Sigmoid colon (tissue), 7 donors: ENCODE measurements around the gene RCL1. TPM values are rescaled to one million over a fixed set of nuclear protein-coding genes. Genes with fewer than 3 reads are reported as not detected.

ENCODE experiments used
- DNase-seq: peaks from one replicate; pipeline ENCODE4 v3.0.0-alpha.2; 2019
- H3K27ac ChIP-seq, 4 donors: fragments of 200-600 bp; sonication (generic); one replicate each; pipeline ENCODE4 v1.5.1; 2016 to 2019; ENCODE audit warnings: mild to moderate bottlenecking in 1 of 4
- H3K27me3 ChIP-seq, 3 donors: fragments of 200-600 bp; sonication (generic); one replicate each; pipeline ENCODE4 v1.5.1; 2019; ENCODE audit warnings: mild to moderate bottlenecking in 1 of 3
- H3K36me3 ChIP-seq, 4 donors: fragments of 200-600 bp; sonication (generic); one replicate each; pipeline ENCODE4 v1.5.1; 2016 to 2019
- H3K4me1 ChIP-seq, 4 donors: fragments of 200-600 bp; sonication (generic); one replicate each; pipeline ENCODE4 v1.5.1; 2017 to 2019
- H3K4me3 ChIP-seq, 4 donors: fragments of 200-600 bp; sonication (generic); one replicate each; pipeline ENCODE4 v1.5.1; 2017 to 2019; ENCODE audit warnings: mild to moderate bottlenecking in 2 of 4, moderate library complexity in 1 of 4
- H3K9me3 ChIP-seq, 4 donors: fragments of 200-600 bp in 3 of 4; sonication (generic) in 3 of 4; one replicate each; pipeline versions ENCODE4 v1.5.1 to v1.6.1; 2013 to 2019
- CTCF ChIP-seq, 4 experiments: fragments of 450-650 bp in 3 of 4; fragments of 200-600 bp in 1 of 4; IDR thresholded peaks; one replicate each; pipeline ENCODE4 v1.5.1; 2016 to 2019; ENCODE audit warnings: antibody characterized with exemption in 4 of 4, mild to moderate bottlenecking in 3 of 4, moderate library complexity in 2 of 4
- EP300 ChIP-seq, 4 donors: sonication (generic); formaldehyde crosslinking; IDR thresholded peaks; one replicate each; pipeline ENCODE4 v1.6.1; 2017; ENCODE audit warnings: antibody characterized with exemption in 4 of 4
- POLR2A ChIP-seq, 2 donors: fragments of 450-650 bp; IDR thresholded peaks; one replicate each; pipeline ENCODE4 v1.6.1; 2016; ENCODE audit warnings: antibody characterized with exemption in 2 of 2, mild to moderate bottlenecking in 2 of 2, moderate library complexity in 2 of 2
- POLR2AphosphoS5 ChIP-seq, 4 donors: sonication (generic); formaldehyde crosslinking; IDR thresholded peaks; one replicate each; pipeline ENCODE4 v1.6.1; 2017; ENCODE audit warnings: antibody characterized with exemption in 4 of 4
- WGBS, 2 donors: extraction: QIAGEN DNeasy Blood & Tissue Kit; methylation state at CpG; one replicate each; pipeline ENCODE4 v1.1.7; 2013; 5-methylcytosine and 5-hydroxymethylcytosine counted together
- intact Hi-C: fragments of 100-400 bp; cut with DNase I; formaldehyde crosslinking; loops from one replicate; pipeline ENCODE4 v1.15.1; 2023
- polyA plus RNA-seq, 3 donors: library from polyadenylated mRNA; stranded (reverse); fragments of 200-250 nt; gene quantifications; one replicate each; pipeline ENCODE4 v1.2.3, GENCODE V29; 2013
- total RNA-seq, 4 donors: library from RNA; depleted of rRNA; stranded (reverse); fragments of >200 nt; gene quantifications; one replicate each; pipeline ENCODE4 v1.1.0, GENCODE V29; 2016
- donor health status: healthy with polysubstance abuse.
- donor health status: Bipolar disorder and iron deficiency.
- donor health status: healthy.

Gene RCL1
- total and polyA plus RNA-seq, 7 donors: 5.1 to 24.1 (median 19.7) TPM

- intact Hi-C loops: no loop called here
- WGBS, 2 donors: 51 to 78% methylated on average over 2 of the region's 2 CpGs
- Histone ChIP-seq H3K27me3 (no peaks in the 10 kb centered on the region), H3K36me3 (no peaks in the 10 kb centered on the region), H3K9me3 (no peaks in the 10 kb centered on the region), H3K4me3 (no peak overlapping the region), H3K4me1 (no peaks in the 10 kb centered on the region), H3K27ac (no peak overlapping the region)
- no peak for DNase-seq
- no peak for TF ChIP-seq CTCF (IDR thresholded peaks at IDR 0.05)
- no peak for TF ChIP-seq POLR2A (IDR thresholded peaks at IDR 0.05)
- TF ChIP-seq EP300 (IDR thresholded peaks at IDR 0.05): no peak
- no peak for TF ChIP-seq POLR2AphosphoS5 (IDR thresholded peaks at IDR 0.05)
Observed at GRCh38 chr9:4784403-4784802, 8.3 kb upstream of the RCL1 start.

GRCh38 chr9:4786599-4786998 is 6.1 kb upstream of the RCL1 start:
- DNase-seq: no peak
- TF ChIP-seq CTCF (IDR thresholded peaks at IDR 0.05) (no peak), POLR2AphosphoS5 (IDR thresholded peaks at IDR 0.05) (no peak), EP300 (IDR thresholded peaks at IDR 0.05) (no peak), POLR2A (IDR thresholded peaks at IDR 0.05) (no peak)
- 95 to 97% methylated on average over 4 of the region's 4 CpGs for WGBS, 2 donors
- Histone ChIP-seq H3K9me3 (no peaks in the 10 kb centered on the region), H3K36me3 (no peaks in the 10 kb centered on the region), H3K4me1 (peaks cover 0 to under 1% (median under 1%) of the 10 kb centered on the region in 4 donors), H3K4me3 (no peak overlapping the region), H3K27ac (no peak overlapping the region), H3K27me3 (no peaks in the 10 kb centered on the region)
- intact Hi-C loops: no loop called here

- no peak overlapping the region for H3K27ac ChIP-seq
- H3K4me3 ChIP-seq: no peak overlapping the region
- no peak for DNase-seq
- H3K36me3 ChIP-seq: no peaks in the 10 kb centered on the region
- WGBS, 2 donors: 95 to 99% methylated on average over 1 of the region's 1 CpG
- no peaks in the 10 kb centered on the region for H3K9me3 ChIP-seq
- intact Hi-C loops: no loop called here
- no peak for TF ChIP-seq POLR2AphosphoS5 (IDR thresholded peaks at IDR 0.05)
- TF ChIP-seq CTCF (IDR thresholded peaks at IDR 0.05): no peak
- no peak for TF ChIP-seq EP300 (IDR thresholded peaks at IDR 0.05)
- no peak for TF ChIP-seq POLR2A (IDR thresholded peaks at IDR 0.05)
- peaks cover 0 to 7% (median 3%) of the 10 kb centered on the region in 4 donors for H3K4me1 ChIP-seq
- H3K27me3 ChIP-seq: no peaks in the 10 kb centered on the region
Observed at GRCh38 chr9:4787876-4788275, 4.9 kb upstream of the RCL1 start.

GRCh38 chr9:4788703-4789102 is 4.0 kb upstream of the RCL1 start:
- intact Hi-C loops: no loop called here
- TF ChIP-seq CTCF (IDR thresholded peaks at IDR 0.05) (no peak), POLR2AphosphoS5 (IDR thresholded peaks at IDR 0.05) (no peak), POLR2A (IDR thresholded peaks at IDR 0.05) (no peak), EP300 (IDR thresholded peaks at IDR 0.05) (no peak)
- no peaks in the 10 kb centered on the region for H3K27me3 ChIP-seq
- DNase-seq: no peak
- 92 to 93% methylated on average over 5 of the region's 6 CpGs for WGBS, 2 donors
- no peak overlapping the region for H3K4me3 ChIP-seq
- no peaks in the 10 kb centered on the region for H3K36me3 ChIP-seq
- no peak overlapping the region for H3K27ac ChIP-seq
- no peaks in the 10 kb centered on the region for H3K9me3 ChIP-seq
- peaks cover 0 to 11% (median 4%) of the 10 kb centered on the region in 4 donors for H3K4me1 ChIP-seq

- Histone ChIP-seq H3K27me3 (no peaks in the 10 kb centered on the region), H3K36me3 (no peaks in the 10 kb centered on the region), H3K9me3 (no peaks in the 10 kb centered on the region), H3K4me1 (peaks cover 0 to 22% (median 9%) of the 10 kb centered on the region in 4 donors), H3K4me3 (peak overlapping the region; percentile 44 to 98 (median 84)), H3K27ac (peak overlapping the region; percentile 56 to 90 (median 76))
- DNase-seq: no peak
- 1 to 2% methylated on average over 23 of the region's 23 CpGs for WGBS, 2 donors
- intact Hi-C loops: loop anchor here (1.0 to 10.0 kb wide), 4 partner anchors 50 to 643 kb away; partner anchors contain the start of genes AK3, CDC37L1, JAK2 and PLGRKT
- peak in 1 of 4 donors; percentile 2 for TF ChIP-seq POLR2AphosphoS5 (IDR thresholded peaks at IDR 0.05)
- TF ChIP-seq EP300 (IDR thresholded peaks at IDR 0.05): no peak
Observed at GRCh38 chr9:4792054-4792571, 631 bp upstream of the RCL1 start.
